ENCODE results near the gene DISP2.
A peak's percentile ranks its signal among the peaks of the same experiment; 100 is the strongest.

DNA sequence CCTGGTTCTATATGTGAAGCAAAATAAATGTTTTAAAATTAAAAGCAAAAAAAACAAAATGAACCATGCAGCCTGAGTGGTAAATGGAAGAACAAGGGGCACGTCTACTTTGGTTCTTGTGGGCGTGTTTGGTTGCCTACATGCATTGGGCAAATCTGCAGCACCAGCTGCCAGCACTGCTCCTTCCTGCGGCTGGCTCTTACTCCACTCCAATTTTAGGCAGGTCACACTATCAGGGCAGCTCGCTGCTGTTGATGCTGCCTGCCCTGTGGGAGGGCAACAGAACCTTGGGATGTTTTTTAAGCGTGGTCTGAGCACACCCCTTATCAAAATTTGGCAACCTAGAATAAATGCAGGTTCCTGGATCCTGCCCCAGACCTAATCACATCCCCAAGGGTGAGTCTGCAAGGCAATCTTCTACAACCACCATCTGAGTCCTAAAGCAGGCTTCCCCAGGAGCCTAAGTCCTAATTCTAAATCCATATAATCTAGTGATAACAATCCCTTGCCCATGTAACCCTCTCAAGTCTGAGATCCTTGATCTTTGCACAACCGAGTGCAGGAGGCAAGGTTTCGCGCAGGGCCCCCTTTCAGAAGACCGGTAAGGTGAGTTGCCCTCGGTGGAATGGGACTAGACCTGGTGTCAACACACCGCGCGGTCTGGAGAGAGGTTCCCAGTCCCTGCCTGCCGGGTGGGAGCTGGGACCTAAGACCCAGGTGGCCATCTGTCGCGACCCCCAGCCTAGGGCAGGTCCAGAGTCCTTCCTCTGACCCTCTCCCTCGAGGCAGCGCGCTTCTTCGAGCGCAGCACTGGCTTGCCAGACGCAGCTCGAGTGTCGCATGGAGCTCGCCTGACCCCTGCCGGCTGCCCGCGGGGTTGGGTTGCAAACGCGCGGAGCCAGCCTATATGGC, 63.5 kb downstream of the DISP2 start:
- TF ChIP-seq, protein P1, sequence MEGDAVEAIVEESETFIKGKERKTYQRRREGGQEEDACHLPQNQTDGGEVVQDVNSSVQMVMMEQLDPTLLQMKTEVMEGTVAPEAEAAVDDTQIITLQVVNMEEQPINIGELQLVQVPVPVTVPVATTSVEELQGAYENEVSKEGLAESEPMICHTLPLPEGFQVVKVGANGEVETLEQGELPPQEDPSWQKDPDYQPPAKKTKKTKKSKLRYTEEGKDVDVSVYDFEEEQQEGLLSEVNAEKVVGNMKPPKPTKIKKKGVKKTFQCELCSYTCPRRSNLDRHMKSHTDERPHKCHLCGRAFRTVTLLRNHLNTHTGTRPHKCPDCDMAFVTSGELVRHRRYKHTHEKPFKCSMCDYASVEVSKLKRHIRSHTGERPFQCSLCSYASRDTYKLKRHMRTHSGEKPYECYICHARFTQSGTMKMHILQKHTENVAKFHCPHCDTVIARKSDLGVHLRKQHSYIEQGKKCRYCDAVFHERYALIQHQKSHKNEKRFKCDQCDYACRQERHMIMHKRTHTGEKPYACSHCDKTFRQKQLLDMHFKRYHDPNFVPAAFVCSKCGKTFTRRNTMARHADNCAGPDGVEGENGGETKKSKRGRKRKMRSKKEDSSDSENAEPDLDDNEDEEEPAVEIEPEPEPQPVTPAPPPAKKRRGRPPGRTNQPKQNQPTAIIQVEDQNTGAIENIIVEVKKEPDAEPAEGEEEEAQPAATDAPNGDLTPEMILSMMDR (IDR thresholded peaks at IDR 0.05; ENCODE audit: borderline replicate concordance, extremely low read depth, low read length, poor library complexity, severe bottlenecking), result peak; percentile 84
- TF ChIP-seq EZH2 (IDR thresholded peaks at IDR 0.05; ENCODE audit: borderline replicate concordance, low read depth, low read length, severe bottlenecking), result no peak
